SK-N-MC (cell line): ENCODE measurements around the gene CACNA1C.

Source experiments
- EZH2 ChIP-seq: fragments of 200-600 bp; sonication (generic); IDR thresholded peaks from one replicate; pipeline ENCODE4 v1.6.1; 2017; ENCODE audit warnings: antibody characterized with exemption
- FOXP2 ChIP-seq: optimal IDR thresholded peaks from 2 replicates; pipeline ENCODE3; 2011; ENCODE audit warnings: mild to moderate bottlenecking, moderate library complexity; ENCODE audit not compliant: insufficient read depth; ENCODE audit errors: extremely low read length, control extremely low read depth
- POLR2AphosphoS5 ChIP-seq: IDR thresholded peaks from 2 replicates; pipeline ENCODE4 v1.6.1; 2012; ENCODE audit warnings: mild to moderate bottlenecking, low read depth, low read length, borderline replicate concordance

GRCh38 chr12:2023365-2023764 lies 29.4 kb upstream of the CACNA1C start:
- TF ChIP-seq POLR2AphosphoS5 (no peak), EZH2 (no peak), FOXP2 (no peak)
